Left lobe of liver (tissue), 2 donors: Measurements from ENCODE around the gene RPA1. TPM values are rescaled to one million over a fixed set of nuclear protein-coding genes. Genes with fewer than 3 reads are reported as not detected.

Source experiments
- ATAC-seq: fragments of 200-7000 bp; cut with Tn5 transposase; one replicate; pipeline ENCODE4 v1.9.1; 2020; ENCODE audit warnings: mild to moderate bottlenecking, moderate library complexity
- DNase-seq: peaks from one replicate; pipeline ENCODE4 v3.0.0-alpha.2; 2020; ENCODE audit warnings: low spot score
- total RNA-seq: library from RNA; stranded (reverse); gene quantifications from one replicate; pipeline ENCODE4 v1.2.1, GENCODE V29; 2021
- donor health status: DM: no; HTN: no; CAD: no; lungs with moderate emphysema.
- donor health status: DM: no; HTN: yes; CAD: no.

The RPA1 gene
- total RNA-seq, 1 donor from 2014 or later, result 33.3 TPM

GRCh38 chr17:1907216-1907631 is 77.4 kb downstream of the RPA1 start:
- ATAC-seq, result peak; percentile 36

GRCh38 chr17:1907909-1908698 is 78.3 kb downstream of the RPA1 start:
- no peak for DNase-seq
- ATAC-seq, result peak; percentile 9

More at GRCh38 chr17:1907216-1907631, 77.4 kb downstream of the RPA1 start:
- DNase-seq, result no peak

- peak; percentile 67 for DNase-seq
- ATAC-seq, result peak; percentile 85
Observed at GRCh38 chr17:1908699-1909309, 79.0 kb downstream of the RPA1 start.

GRCh38 chr17:1909985-1910384 is 80.2 kb downstream of the RPA1 start:
- ATAC-seq (peak; percentile 80), DNase-seq (no peak)

GRCh38 chr17:1912146-1912545 is 82.3 kb downstream of the RPA1 start:
- ATAC-seq (no peak), DNase-seq (no peak)

GRCh38 chr17:1913702-1914101 is 83.9 kb downstream of the RPA1 start:
- no peak for ATAC-seq
- no peak for DNase-seq

GRCh38 chr17:1914661-1915083 is 84.9 kb downstream of the RPA1 start:
- ATAC-seq (no peak), DNase-seq (no peak)

- ATAC-seq (no peak), DNase-seq (no peak)
Observed at GRCh38 chr17:1915889-1916288, 86.1 kb downstream of the RPA1 start.

- DNase-seq, result no peak
- no peak for ATAC-seq
Observed at GRCh38 chr17:1916316-1916715, 86.5 kb downstream of the RPA1 start.

GRCh38 chr17:1916963-1917715 is 87.3 kb downstream of the RPA1 start:
- DNase-seq (no peak), ATAC-seq (no peak)

GRCh38 chr17:1918346-1919162 is 88.7 kb downstream of the RPA1 start:
- no peak for DNase-seq
- ATAC-seq, result no peak

GRCh38 chr17:1919201-1919600 is 89.4 kb downstream of the RPA1 start:
- ATAC-seq, result no peak
- DNase-seq, result no peak

- ATAC-seq, result no peak
- no peak for DNase-seq
Observed at GRCh38 chr17:1920948-1921351, 91.1 kb downstream of the RPA1 start.

GRCh38 chr17:1928976-1929375 is 99.2 kb downstream of the RPA1 start:
- DNase-seq (no peak), ATAC-seq (no peak)

GRCh38 chr17:1930337-1930645 is 100.5 kb downstream of the RPA1 start:
- DNase-seq, result no peak
- ATAC-seq, result no peak

- DNase-seq (peak; percentile 71), ATAC-seq (peak; percentile 93)
Observed at GRCh38 chr17:1931844-1932579, 102.2 kb downstream of the RPA1 start.

GRCh38 chr17:1933875-1934715 is 104.3 kb downstream of the RPA1 start:
- DNase-seq, result no peak

GRCh38 chr17:1934901-1935300 is 105.1 kb downstream of the RPA1 start:
- DNase-seq, result no peak
- ATAC-seq, result no peak

More at GRCh38 chr17:1933875-1934715, 104.3 kb downstream of the RPA1 start:
- ATAC-seq, result no peak

GRCh38 chr17:1936766-1937165 is 107.0 kb downstream of the RPA1 start:
- DNase-seq, result no peak
- ATAC-seq, result no peak
